Stimulated activated CD4-positive, alpha-beta T cell treated with anti-CD3 and anti-CD28 coated beads, Interleukin-4, amount 100 ng/mL, for 1 hour (primary cell): ENCODE data around the gene ZNF316.

Source experiments
- DNase-seq: peaks from one replicate; pipeline ENCODE4 v3.0.0-alpha.2; 2020

Gene ZNF316

DNA sequence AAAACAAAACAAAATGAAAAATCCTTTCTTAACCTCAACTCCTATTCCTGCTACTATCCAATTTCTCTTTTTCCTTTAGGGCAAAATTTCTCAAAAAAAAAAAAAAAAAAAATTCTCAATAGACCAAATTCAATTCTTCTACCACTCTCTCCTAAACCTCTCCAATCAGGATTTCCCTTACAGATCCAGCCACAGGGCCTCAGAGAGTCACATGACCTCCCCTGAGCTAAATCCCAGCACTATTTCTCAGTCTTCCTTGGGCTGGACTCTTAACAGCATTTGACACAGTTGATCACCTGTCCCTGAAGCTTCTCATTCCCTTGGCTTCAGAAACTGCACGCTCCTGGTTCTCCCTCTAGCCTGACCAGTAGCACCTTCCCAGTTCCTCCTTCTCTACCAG, 64.7 kb downstream of the ZNF316 start:
- DNase-seq = no peak
